Muscle layer of duodenum (tissue), 2 donors: ENCODE measurements around the gene INPP4B.

ENCODE experiments used
- H3K27ac ChIP-seq: one replicate; pipeline ENCODE4 v1.7.0; 2013; ENCODE audit warnings: mild to moderate bottlenecking, low read length
- H3K27me3 ChIP-seq: one replicate; pipeline ENCODE4 v1.7.0; 2013; ENCODE audit warnings: low read depth, mild to moderate bottlenecking, control low read depth, low read length
- H3K36me3 ChIP-seq, 2 donors: one replicate each; pipeline ENCODE4 v1.7.0; 2013; ENCODE audit warnings: low read length in 2 of 2, control low read depth in 1 of 2, mild to moderate bottlenecking in 1 of 2; ENCODE audit not compliant: insufficient read depth in 2 of 2, control insufficient read depth in 1 of 2
- H3K4me1 ChIP-seq, 2 donors: one replicate each; pipeline ENCODE4 v1.7.0; 2013; ENCODE audit warnings: low read length in 2 of 2, mild to moderate bottlenecking in 2 of 2, control low read depth in 1 of 2, moderate library complexity in 1 of 2; ENCODE audit not compliant: insufficient read depth in 2 of 2, control insufficient read depth in 1 of 2
- H3K4me3 ChIP-seq, 2 donors: one replicate each; pipeline ENCODE4 v1.7.0; 2013; ENCODE audit warnings: low read length in 2 of 2, low read depth in 1 of 2, mild to moderate bottlenecking in 1 of 2
- H3K9me3 ChIP-seq, 2 donors: one replicate each; pipeline ENCODE4 v1.7.0; 2013; ENCODE audit warnings: low read length in 2 of 2, control low read depth in 1 of 2, mild to moderate bottlenecking in 1 of 2; ENCODE audit not compliant: control insufficient read depth in 1 of 2
- donor health status: healthy.

The INPP4B gene

GRCh38 chr4:142725886-142726285, 120.2 kb downstream of the INPP4B start:
- Histone ChIP-seq H3K9me3 (no peaks in the 10 kb centered on the region), H3K27me3 (no peaks in the 10 kb centered on the region), H3K4me1 (no peaks in the 10 kb centered on the region), H3K4me3 (no peak overlapping the region), H3K36me3 (no peaks in the 10 kb centered on the region), H3K27ac (no peak overlapping the region)

GRCh38 chr4:142721187-142721586, 124.9 kb downstream of the INPP4B start:
- no peaks in the 10 kb centered on the region for H3K9me3 ChIP-seq
- H3K27ac ChIP-seq, result no peak overlapping the region
- H3K27me3 ChIP-seq, result no peaks in the 10 kb centered on the region
- no peaks in the 10 kb centered on the region for H3K36me3 ChIP-seq
- H3K4me3 ChIP-seq, result no peak overlapping the region
- H3K4me1 ChIP-seq, result no peaks in the 10 kb centered on the region

- Histone ChIP-seq H3K9me3 (no peaks in the 10 kb centered on the region), H3K4me1 (no peaks in the 10 kb centered on the region), H3K4me3 (no peak overlapping the region)
Observed at GRCh38 chr4:142719854-142720541, 126.1 kb downstream of the INPP4B start.

GRCh38 chr4:142718981-142719380, 127.1 kb downstream of the INPP4B start:
- no peaks in the 10 kb centered on the region for H3K36me3 ChIP-seq
- no peak overlapping the region for H3K4me3 ChIP-seq
- no peaks in the 10 kb centered on the region for H3K27me3 ChIP-seq

More at GRCh38 chr4:142719854-142720541, 126.1 kb downstream of the INPP4B start:
- Histone ChIP-seq H3K27ac (no peak overlapping the region), H3K36me3 (no peaks in the 10 kb centered on the region), H3K27me3 (no peaks in the 10 kb centered on the region)

GRCh38 chr4:142715727-142716126, 130.4 kb downstream of the INPP4B start:
- no peaks in the 10 kb centered on the region for H3K4me1 ChIP-seq
- H3K27me3 ChIP-seq, result no peaks in the 10 kb centered on the region
- no peak overlapping the region for H3K27ac ChIP-seq
- no peaks in the 10 kb centered on the region for H3K36me3 ChIP-seq
- H3K4me3 ChIP-seq, result no peak overlapping the region
- no peaks in the 10 kb centered on the region for H3K9me3 ChIP-seq

More at GRCh38 chr4:142718981-142719380, 127.1 kb downstream of the INPP4B start:
- H3K27ac ChIP-seq, result no peak overlapping the region
- no peaks in the 10 kb centered on the region for H3K9me3 ChIP-seq
- no peaks in the 10 kb centered on the region for H3K4me1 ChIP-seq

- no peak overlapping the region for H3K4me3 ChIP-seq
- no peaks in the 10 kb centered on the region for H3K27me3 ChIP-seq
- H3K27ac ChIP-seq, result no peak overlapping the region
- no peaks in the 10 kb centered on the region for H3K9me3 ChIP-seq
- H3K4me1 ChIP-seq, result no peaks in the 10 kb centered on the region
- no peaks in the 10 kb centered on the region for H3K36me3 ChIP-seq
Observed at GRCh38 chr4:142713282-142714030, 132.6 kb downstream of the INPP4B start.

- H3K4me1 ChIP-seq, result no peaks in the 10 kb centered on the region
- no peak overlapping the region for H3K27ac ChIP-seq
- no peaks in the 10 kb centered on the region for H3K9me3 ChIP-seq
- no peak overlapping the region for H3K4me3 ChIP-seq
- H3K27me3 ChIP-seq, result no peaks in the 10 kb centered on the region
- no peaks in the 10 kb centered on the region for H3K36me3 ChIP-seq
Observed at GRCh38 chr4:142708231-142708630, 137.9 kb downstream of the INPP4B start.

GRCh38 chr4:142707401-142707800, 138.7 kb downstream of the INPP4B start:
- H3K4me3 ChIP-seq, result no peak overlapping the region
- H3K27me3 ChIP-seq, result no peaks in the 10 kb centered on the region
- H3K4me1 ChIP-seq, result no peaks in the 10 kb centered on the region
- H3K27ac ChIP-seq, result no peak overlapping the region
- no peaks in the 10 kb centered on the region for H3K9me3 ChIP-seq
- H3K36me3 ChIP-seq, result no peaks in the 10 kb centered on the region

- no peaks in the 10 kb centered on the region for H3K4me1 ChIP-seq
- H3K27me3 ChIP-seq, result no peaks in the 10 kb centered on the region
- H3K27ac ChIP-seq, result no peak overlapping the region
- no peak overlapping the region for H3K4me3 ChIP-seq
- H3K36me3 ChIP-seq, result no peaks in the 10 kb centered on the region
- H3K9me3 ChIP-seq, result no peaks in the 10 kb centered on the region
Observed at GRCh38 chr4:142706381-142706780, 139.7 kb downstream of the INPP4B start.

GRCh38 chr4:142705820-142706219, 140.3 kb downstream of the INPP4B start:
- Histone ChIP-seq H3K27me3 (no peaks in the 10 kb centered on the region), H3K9me3 (no peaks in the 10 kb centered on the region), H3K36me3 (no peaks in the 10 kb centered on the region), H3K27ac (no peak overlapping the region), H3K4me1 (no peaks in the 10 kb centered on the region), H3K4me3 (no peak overlapping the region)

GRCh38 chr4:142703694-142704309, 142.3 kb downstream of the INPP4B start:
- Histone ChIP-seq H3K27ac (no peak overlapping the region), H3K4me3 (no peak overlapping the region), H3K27me3 (no peaks in the 10 kb centered on the region), H3K4me1 (no peaks in the 10 kb centered on the region), H3K36me3 (no peaks in the 10 kb centered on the region), H3K9me3 (no peaks in the 10 kb centered on the region)
